Activated CD8-positive, alpha-beta T cell treated with anti-CD3 and anti-CD28 coated beads for 36 hours (primary cell): ENCODE results near the gene ETS1. TPM values are rescaled to one million over a fixed set of nuclear protein-coding genes. Genes with fewer than 3 reads are reported as not detected.

Experiments used
- ATAC-seq: fragments of 200-7000 bp; cut with Tn5 transposase; one replicate; pipeline ENCODE4 v1.10.0; 2021; ENCODE audit warnings: mild to moderate bottlenecking, moderate library complexity
- CTCF ChIA-PET: fragments of 350-600 bp; sonication (Branson Sonifier 250); formaldehyde crosslinking; loops from one replicate; lab custom pipeline; 2021; ENCODE audit warnings: antibody characterized with exemption; lab: Charles Lee
- POLR2A ChIA-PET: fragments of 350-600 bp; sonication (Branson Sonifier 250); formaldehyde crosslinking; loops from one replicate; lab custom pipeline; 2021; ENCODE audit warnings: antibody characterized with exemption; lab: Charles Lee
- DNase-seq: peaks from one replicate; pipeline ENCODE4 v3.0.0-alpha.2; 2020
- H3K27ac Mint-ChIP-seq: one replicate; pipeline ENCODE4 v1.8.0; 2021; ENCODE audit warnings: mild to moderate bottlenecking, mixed read lengths
- H3K27me3 Mint-ChIP-seq: one replicate; pipeline ENCODE4 v1.8.0; 2021; ENCODE audit warnings: mixed read lengths
- H3K36me3 Mint-ChIP-seq: one replicate; pipeline ENCODE4 v1.8.0; 2021; ENCODE audit warnings: low read depth, mixed read lengths
- H3K4me1 Mint-ChIP-seq: one replicate; pipeline ENCODE4 v1.8.0; 2021; ENCODE audit warnings: low read depth, mixed read lengths
- H3K4me3 Mint-ChIP-seq: one replicate; pipeline ENCODE4 v1.8.0; 2021; ENCODE audit warnings: mild to moderate bottlenecking, moderate library complexity, mixed read lengths
- H3K9me3 Mint-ChIP-seq: one replicate; pipeline ENCODE4 v1.8.0; 2021; ENCODE audit warnings: mixed read lengths
- intact Hi-C: fragments of 100-400 bp; cut with micrococcal nuclease; formaldehyde crosslinking; loops from one replicate; pipeline ENCODE4 v1.10.0; 2022
- total RNA-seq, 2 experiments: library from RNA; stranded (reverse); gene quantifications; one replicate each; pipeline ENCODE4 v1.2.3, GENCODE V29; 2021
- TF ChIP-seq, protein P1 (sequence below): fragments of 200-600 bp; IDR thresholded peaks from one replicate; pipeline ENCODE4 v1.8.0; 2022; ENCODE audit warnings: antibody characterized with exemption, mild to moderate bottlenecking

ETS1 gene
- total RNA-seq, 2 experiments from 2014 or later, result 527 to 532 TPM

DNA sequence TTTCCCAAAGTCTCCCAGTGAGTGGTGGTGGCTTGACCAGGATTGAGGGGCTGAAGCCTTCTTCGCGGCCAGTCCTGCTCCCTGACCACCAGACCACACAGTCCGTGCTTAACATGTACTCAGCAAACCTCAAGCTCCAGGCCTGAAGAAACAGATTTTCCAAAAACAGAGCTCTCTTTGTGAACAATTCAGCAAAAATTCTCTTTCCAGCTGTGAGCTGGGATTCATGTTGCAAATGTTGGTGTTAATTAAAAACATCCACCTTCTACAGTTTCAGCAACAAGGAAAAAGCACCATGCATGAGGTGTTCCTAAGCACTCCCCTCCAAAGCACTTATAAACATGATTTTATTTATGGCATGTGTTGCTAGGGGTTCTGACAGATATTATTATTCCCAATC lies 129.5 kb downstream of the ETS1 start:
- intact Hi-C loops, result no loop called here
- peaks cover 76% of the 10 kb centered on the region for H3K4me1 Mint-ChIP-seq
- H3K36me3 Mint-ChIP-seq, result peaks cover 84% of the 10 kb centered on the region
- peak overlapping the region; percentile 22 for H3K27ac Mint-ChIP-seq
- ChIA-PET POLR2A (interaction anchor here (0.7 to 2.7 kb wide), 11 partner anchors 8 to 156 kb away, joined by 3 to 10 read pairs (median 5); no protein-coding TSS in a partner anchor), CTCF (interaction anchor here (0.8 to 2.2 kb wide), 9 partner anchors 8 to 300 kb away, joined by 3 to 9 read pairs (median 3); no protein-coding TSS in a partner anchor)
- H3K4me3 Mint-ChIP-seq, result no peak overlapping the region
- TF ChIP-seq, protein P1, sequence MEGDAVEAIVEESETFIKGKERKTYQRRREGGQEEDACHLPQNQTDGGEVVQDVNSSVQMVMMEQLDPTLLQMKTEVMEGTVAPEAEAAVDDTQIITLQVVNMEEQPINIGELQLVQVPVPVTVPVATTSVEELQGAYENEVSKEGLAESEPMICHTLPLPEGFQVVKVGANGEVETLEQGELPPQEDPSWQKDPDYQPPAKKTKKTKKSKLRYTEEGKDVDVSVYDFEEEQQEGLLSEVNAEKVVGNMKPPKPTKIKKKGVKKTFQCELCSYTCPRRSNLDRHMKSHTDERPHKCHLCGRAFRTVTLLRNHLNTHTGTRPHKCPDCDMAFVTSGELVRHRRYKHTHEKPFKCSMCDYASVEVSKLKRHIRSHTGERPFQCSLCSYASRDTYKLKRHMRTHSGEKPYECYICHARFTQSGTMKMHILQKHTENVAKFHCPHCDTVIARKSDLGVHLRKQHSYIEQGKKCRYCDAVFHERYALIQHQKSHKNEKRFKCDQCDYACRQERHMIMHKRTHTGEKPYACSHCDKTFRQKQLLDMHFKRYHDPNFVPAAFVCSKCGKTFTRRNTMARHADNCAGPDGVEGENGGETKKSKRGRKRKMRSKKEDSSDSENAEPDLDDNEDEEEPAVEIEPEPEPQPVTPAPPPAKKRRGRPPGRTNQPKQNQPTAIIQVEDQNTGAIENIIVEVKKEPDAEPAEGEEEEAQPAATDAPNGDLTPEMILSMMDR, result no peak
- ATAC-seq, result no peak
- no peaks in the 10 kb centered on the region for H3K27me3 Mint-ChIP-seq
- no peak for DNase-seq
- H3K9me3 Mint-ChIP-seq, result no peaks in the 10 kb centered on the region

DNA sequence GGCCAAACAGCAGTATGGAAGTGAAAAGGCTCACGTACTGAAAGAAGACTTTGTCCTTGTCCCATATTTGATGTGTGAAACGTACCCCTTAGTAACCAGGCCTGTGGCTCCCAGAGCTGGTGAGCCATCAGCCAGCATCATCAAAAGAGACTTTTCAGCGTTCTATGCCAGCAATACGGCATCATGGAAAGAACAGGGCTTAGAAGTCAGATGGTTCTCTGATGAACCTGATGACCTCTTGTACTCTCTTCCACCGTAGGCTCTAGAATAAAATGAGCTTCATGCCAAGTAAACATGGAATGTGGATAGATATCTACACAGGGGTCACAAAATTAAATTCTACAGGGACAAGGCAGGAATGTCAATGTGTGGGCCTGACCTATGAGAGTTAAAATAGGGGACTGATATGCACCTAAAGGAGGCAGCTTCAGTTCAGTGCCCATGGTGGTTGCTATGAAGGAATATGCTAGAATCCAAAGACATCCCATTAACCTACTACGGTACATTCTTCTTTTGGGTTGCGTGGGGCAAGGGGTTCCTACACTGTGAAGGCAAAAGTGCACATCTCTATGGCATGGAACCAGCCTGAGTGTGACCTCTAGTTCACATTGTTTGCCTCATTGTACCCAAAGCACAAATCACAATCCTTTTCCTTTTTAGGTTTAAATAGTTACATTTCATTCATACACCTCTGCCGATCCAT lies 130.6 kb downstream of the ETS1 start:
- ATAC-seq, result no peak
- ChIA-PET POLR2A (interaction anchor here (0.5 to 2.7 kb wide), 13 partner anchors 8 to 291 kb away, joined by 3 to 10 read pairs (median 4); no protein-coding TSS in a partner anchor), CTCF (interaction anchor here (0.9 to 2.0 kb wide), 4 partner anchors 34 to 299 kb away, joined by 3 to 7 read pairs (median 3); no protein-coding TSS in a partner anchor)
- TF ChIP-seq, protein P1, result no peak
- Mint-ChIP-seq H3K36me3 (peaks cover 79% of the 10 kb centered on the region), H3K4me1 (peaks cover 75% of the 10 kb centered on the region), H3K9me3 (no peaks in the 10 kb centered on the region), H3K27ac (peak overlapping the region; percentile 77), H3K27me3 (no peaks in the 10 kb centered on the region), H3K4me3 (no peak overlapping the region)
- intact Hi-C loops, result no loop called here
- DNase-seq, result no peak

DNA sequence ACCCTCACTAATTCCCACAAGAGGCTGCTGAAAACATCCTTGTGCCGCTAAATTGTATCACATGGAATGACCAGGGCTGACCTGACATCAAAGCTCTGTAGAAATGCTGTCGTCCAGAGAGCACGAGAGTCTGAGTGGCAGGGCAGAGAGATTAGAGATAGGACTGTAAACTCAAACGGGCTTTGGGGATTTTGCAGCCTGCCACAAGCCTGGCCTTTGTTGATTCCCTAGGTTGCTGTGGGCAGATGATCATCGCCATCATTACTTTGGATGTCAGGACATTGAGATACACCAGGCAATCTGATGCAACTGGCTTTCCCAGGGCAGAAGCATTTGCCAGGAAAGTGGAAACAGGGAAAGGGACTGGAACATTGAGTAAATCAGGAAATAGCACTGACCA lies 131.6 kb downstream of the ETS1 start:
- Mint-ChIP-seq H3K27ac (peak overlapping the region; percentile 72), H3K4me3 (no peak overlapping the region), H3K9me3 (no peaks in the 10 kb centered on the region), H3K4me1 (peaks cover 73% of the 10 kb centered on the region), H3K27me3 (no peaks in the 10 kb centered on the region), H3K36me3 (peaks cover 72% of the 10 kb centered on the region)
- no peak for ATAC-seq
- POLR2A ChIA-PET, result interaction anchor here (0.6 to 1.2 kb wide), 3 partner anchors 17 to 191 kb away, joined by 3 read pairs; no protein-coding TSS in a partner anchor
- CTCF ChIA-PET, result interaction anchor here (1.0 kb wide), 1 partner anchor 176 kb away, joined by 3 read pairs; no protein-coding TSS in a partner anchor
- DNase-seq, result no peak
- TF ChIP-seq, protein P1, result no peak
- intact Hi-C loops, result no loop called here

DNA sequence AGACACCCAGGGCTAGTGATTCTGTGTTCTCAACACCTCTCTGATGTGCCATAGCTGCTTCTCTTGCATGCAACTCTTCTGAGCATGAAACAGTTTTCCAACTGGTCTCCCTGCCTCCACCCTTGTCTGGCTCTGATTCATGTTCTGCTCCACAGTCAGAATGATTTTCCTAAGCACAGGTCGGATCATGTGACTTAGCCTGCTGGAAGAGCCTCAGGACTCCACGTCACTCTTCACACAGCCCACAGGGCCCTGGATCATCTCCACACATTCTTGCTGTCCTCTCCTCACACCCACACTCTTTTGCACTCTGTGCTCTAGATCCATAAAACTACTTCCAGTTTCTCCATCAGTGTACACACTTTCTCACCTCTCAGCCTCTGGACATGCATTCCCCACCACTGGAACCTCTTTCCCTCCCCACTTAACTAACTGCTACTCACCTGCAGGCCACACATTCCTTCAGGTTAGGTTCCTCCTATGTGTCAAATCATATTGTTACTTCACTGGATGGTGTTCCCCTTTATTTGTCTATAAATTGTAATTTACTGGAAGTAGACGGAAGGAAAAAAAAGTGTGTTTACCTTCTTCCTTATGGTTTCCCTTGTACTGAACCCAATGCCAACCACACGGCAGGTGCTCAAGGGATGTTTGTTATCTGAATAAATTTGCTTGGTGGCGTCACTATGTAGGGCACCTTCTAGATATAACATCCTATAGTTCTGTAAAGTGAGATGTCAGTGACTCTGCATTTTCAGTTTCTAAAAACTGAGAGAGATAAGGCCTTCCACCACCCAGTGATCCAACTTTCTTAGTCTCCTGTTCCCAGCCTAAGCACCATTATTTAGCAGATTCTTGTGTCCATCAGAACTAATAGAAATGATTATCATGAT lies 133.7 kb downstream of the ETS1 start:
- peak; percentile 18 for ATAC-seq
- TF ChIP-seq, protein P1, result no peak
- POLR2A ChIA-PET, result interaction anchor here (0.9 to 1.5 kb wide), 7 partner anchors 11 to 165 kb away, joined by 3 to 5 read pairs (median 3); no protein-coding TSS in a partner anchor

More for the DNA sequence above, 133.7 kb downstream of the ETS1 start:
- H3K27me3 Mint-ChIP-seq, result no peaks in the 10 kb centered on the region
- H3K36me3 Mint-ChIP-seq, result peaks cover 61% of the 10 kb centered on the region
- H3K4me3 Mint-ChIP-seq, result no peak overlapping the region
- DNase-seq, result no peak
- peak overlapping the region; percentile 77 for H3K27ac Mint-ChIP-seq
- H3K9me3 Mint-ChIP-seq, result no peaks in the 10 kb centered on the region
- CTCF ChIA-PET, result no interaction called here
- intact Hi-C loops, result no loop called here
- H3K4me1 Mint-ChIP-seq, result peaks cover 76% of the 10 kb centered on the region
